ENCODE measurements around the gene A1CF. TPM values are rescaled to one million over a fixed set of nuclear protein-coding genes. Genes with fewer than 3 reads are reported as not detected.

A1CF gene
- total and polyA plus RNA-seq, 2 of the 8 experiments (the other 6 are each of a cell fraction or from before 2014, with no cell fraction given): not detected

GRCh38 chr10:50928190-50928552, 42.7 kb upstream of the A1CF start:
- Histone ChIP-seq H3K4me2 (ENCODE audit: insufficient read depth in 1 of 2, low read depth in 2 of 2, low read length in 2 of 2) (no peak overlapping the region), H2BK5ac (ENCODE audit: low read depth, low read length) (no peak overlapping the region), H3K14ac (ENCODE audit: insufficient read length) (no peak overlapping the region), H2BK120ac (replicated peaks; ENCODE audit: low read depth, low read length) (no peak overlapping the region), H4K91ac (replicated peaks; ENCODE audit: insufficient read length, low read length) (no peak overlapping the region), H2AFZ (ENCODE audit: low read length) (no peak overlapping the region), H3K27me3 (replicated peaks in 1 of 4; ENCODE audit: control insufficient read depth in 3 of 4, extremely low read depth in 1 of 4, insufficient read depth in 3 of 4, low read length in 3 of 4) (no peaks in the 10 kb centered on the region), H3K23me2 (ENCODE audit: low read depth, low read length) (no peaks in the 10 kb centered on the region), H2BK12ac (ENCODE audit: low read depth, low read length) (no peak overlapping the region), H3K27ac (ENCODE audit: low read depth, low read length) (no peak overlapping the region), H3K4me1 (replicated peaks in 1 of 4; ENCODE audit: control insufficient read depth in 3 of 4, insufficient read depth in 4 of 4, low read length in 3 of 4) (no peaks in the 10 kb centered on the region), H3K36me3 (ENCODE audit: control insufficient read depth in 2 of 4, insufficient read depth in 4 of 4, low read length in 3 of 4) (no peaks in the 10 kb centered on the region), H3K56ac (replicated peaks; ENCODE audit: insufficient read length, low read depth, low read length) (no peak overlapping the region), H4K8ac (ENCODE audit: extremely low read depth, insufficient read depth, low read length) (no peak overlapping the region), H3K4me3 (ENCODE audit: extremely low read depth in 1 of 4, insufficient read depth in 2 of 4, low read depth in 3 of 4, low read length in 4 of 4) (no peak overlapping the region), H3K79me2 (ENCODE audit: control insufficient read depth in 1 of 2, insufficient read depth in 2 of 2, low read length in 2 of 2) (no peaks in the 10 kb centered on the region), H3K23ac (ENCODE audit: insufficient read length) (no peak overlapping the region), H2AK5ac (ENCODE audit: low read depth, low read length) (no peak overlapping the region), H3K9ac (replicated peaks in 1 of 4; ENCODE audit: extremely low read depth in 1 of 4, low read depth in 3 of 4, low read length in 3 of 4) (no peak overlapping the region), H3K18ac (ENCODE audit: extremely low read depth, low read length) (no peak overlapping the region), H4K5ac (ENCODE audit: insufficient read length, low read depth, low read length) (no peak overlapping the region), H3K79me1 (ENCODE audit: low read depth, low read length) (no peaks in the 10 kb centered on the region), H2BK20ac (ENCODE audit: low read length) (no peak overlapping the region), H3K9me3 (ENCODE audit: insufficient read depth in 2 of 2, low read depth in 1 of 2, low read length in 1 of 2) (peaks cover 4 to 10% of the 10 kb centered on the region in 2 experiments), H4K20me1 (replicated peaks in 1 of 2; ENCODE audit: control insufficient read depth in 1 of 2, insufficient read depth in 2 of 2, low read length in 2 of 2) (no peaks in the 10 kb centered on the region), H3K4ac (replicated peaks; ENCODE audit: insufficient read length, low read depth, low read length) (no peak overlapping the region), H2BK15ac (ENCODE audit: low read length) (no peak overlapping the region)
- 47% methylated on average over 2 of the region's 2 CpGs; no CpG with 5 or more reads in 1 of the 2 experiments for WGBS, 2 experiments (ENCODE audit: extremely low coverage in 1 of 2, insufficient coverage in 1 of 2, insufficient read length in 1 of 2, insufficient replicate concordance in 2 of 2, low coverage in 1 of 2, low lambda C conversion rate in 2 of 2, missing lambda C conversion rate in 1 of 2)
- DNase-seq (ENCODE audit: low read depth in 1 of 2, low spot score in 2 of 2): no peak
- TF ChIP-seq CREB1 (IDR thresholded peaks at IDR 0.05) (no peak), CHD2 (IDR thresholded peaks at IDR 0.05; ENCODE audit: low read length) (no peak), RAD21 (IDR thresholded peaks at IDR 0.05 in 1 of 2, conservative IDR thresholded peaks at IDR 0.05 in 1 of 2; ENCODE audit: low read depth in 2 of 2, low read length in 2 of 2) (no peak), CTBP2 (IDR thresholded peaks at IDR 0.05; ENCODE audit: borderline replicate concordance, insufficient read depth, insufficient read length, low read length) (no peak), ATF2 (IDR thresholded peaks at IDR 0.05; ENCODE audit: low read length) (no peak), PHF8 (conservative IDR thresholded peaks at IDR 0.05; ENCODE audit: low read depth, low read length) (no peak), USF2 (IDR thresholded peaks at IDR 0.05; ENCODE audit: low read length) (no peak), CHD1 (IDR thresholded peaks at IDR 0.05; ENCODE audit: low read depth, low read length) (no peak), KDM4A (IDR thresholded peaks at IDR 0.05; ENCODE audit: low read depth, low read length, severe bottlenecking) (no peak), MAFK (IDR thresholded peaks at IDR 0.05; ENCODE audit: low read depth, low read length) (no peak), BRCA1 (IDR thresholded peaks at IDR 0.05; ENCODE audit: low read depth, low read length) (no peak), BACH1 (IDR thresholded peaks at IDR 0.05; ENCODE audit: low read length) (no peak), TEAD4 (IDR thresholded peaks at IDR 0.05; ENCODE audit: low read depth, low read length) (no peak)
- ChIA-PET POLR2A (ENCODE audit: partially characterized antibody) (no interaction called here), CTCF (ENCODE audit: partially characterized antibody) (no interaction called here)
- FAIRE-seq: no peak
